HUES64 (cell line): ENCODE measurements around the gene TBC1D1.

Experiments used
- H3K27ac ChIP-seq: 2 replicates; pipeline ENCODE4 v1.7.0; 2013; ENCODE audit warnings: low read depth, low read length, inconsistent platforms
- H3K27me3 ChIP-seq: 2 replicates; pipeline ENCODE4 v1.6.1; 2013; ENCODE audit warnings: mild to moderate bottlenecking, low read length; ENCODE audit not compliant: insufficient read depth
- H3K36me3 ChIP-seq: 2 replicates; pipeline ENCODE4 v1.6.1; 2013; ENCODE audit warnings: mild to moderate bottlenecking, low read length; ENCODE audit not compliant: insufficient read depth
- H3K4me1 ChIP-seq: 2 replicates; pipeline ENCODE4 v1.6.1; 2013; ENCODE audit warnings: mild to moderate bottlenecking, low read length, moderate library complexity; ENCODE audit not compliant: insufficient read depth
- H3K4me3 ChIP-seq: 2 replicates; pipeline ENCODE4 v1.5.1; 2013; ENCODE audit warnings: mild to moderate bottlenecking, low read length, moderate library complexity
- H3K9ac ChIP-seq: 2 replicates; pipeline ENCODE4 v1.6.1; 2013; ENCODE audit warnings: mild to moderate bottlenecking, low read depth, low read length
- H3K9me3 ChIP-seq: 2 replicates; pipeline ENCODE4 v1.6.1; 2013; ENCODE audit warnings: low read depth, low read length; ENCODE audit not compliant: insufficient read depth
- WGBS: fragments of 150-250, 120-280 bp; methylation state at CpG from one replicate; pipeline ENCODE4 v1.1.7; 2013; ENCODE audit warnings: missing lambda C conversion rate; 5-methylcytosine and 5-hydroxymethylcytosine counted together

TBC1D1 gene

DNA sequence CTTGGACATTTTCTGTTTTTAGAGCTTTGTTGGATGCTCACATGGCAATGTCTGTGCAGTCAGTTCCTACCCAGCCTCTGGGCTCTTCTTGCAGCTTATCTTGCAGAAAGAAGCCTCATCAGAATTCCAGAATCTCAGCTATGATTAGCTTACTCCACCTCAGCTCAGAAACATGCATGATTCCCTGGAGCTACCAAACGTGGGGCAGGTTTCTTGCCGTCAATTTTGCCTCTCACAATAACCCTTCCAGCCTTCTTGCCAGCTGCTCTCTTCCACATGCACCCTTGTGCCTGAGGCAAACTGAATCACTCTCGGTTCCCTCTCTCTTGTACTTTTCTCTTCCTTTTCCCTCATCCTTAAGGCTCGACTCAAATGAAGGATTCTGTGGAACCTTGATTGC lies 210.7 kb downstream of the TBC1D1 start:
- H3K27me3 ChIP-seq, result no peaks in the 10 kb centered on the region
- peaks cover 52% of the 10 kb centered on the region for H3K36me3 ChIP-seq
- no peaks in the 10 kb centered on the region for H3K4me1 ChIP-seq
- no peak overlapping the region for H3K4me3 ChIP-seq
- 78% methylated on average over 4 of the region's 4 CpGs for WGBS
- no peak overlapping the region for H3K27ac ChIP-seq
- H3K9me3 ChIP-seq, result no peaks in the 10 kb centered on the region
- no peak overlapping the region for H3K9ac ChIP-seq

DNA sequence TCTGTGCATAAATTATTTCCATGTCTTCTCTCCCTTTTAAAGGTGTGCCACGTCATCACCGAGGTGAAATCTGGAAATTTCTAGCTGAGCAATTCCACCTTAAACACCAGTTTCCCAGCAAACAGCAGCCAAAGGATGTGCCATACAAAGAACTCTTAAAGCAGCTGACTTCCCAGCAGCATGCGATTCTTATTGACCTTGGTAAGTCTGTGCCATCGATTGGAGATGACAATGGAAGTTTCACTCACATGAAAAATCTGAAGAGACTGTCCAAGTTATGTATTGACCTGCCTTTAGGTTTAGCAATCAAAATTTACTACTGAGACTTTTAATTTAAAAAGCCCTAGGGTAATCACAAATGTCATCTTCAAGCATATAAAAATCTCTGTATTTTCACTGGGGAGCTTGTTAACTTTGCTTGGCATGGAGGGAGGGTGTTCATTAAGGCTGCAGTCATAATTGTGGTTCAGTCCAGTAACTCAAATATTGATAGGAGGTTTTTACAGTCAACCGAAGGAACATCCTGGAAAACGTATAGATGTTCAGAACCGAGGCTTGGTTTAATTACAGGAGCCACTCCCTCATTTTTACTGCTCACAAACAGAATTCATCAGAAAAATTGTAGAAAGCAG lies 212.2 kb downstream of the TBC1D1 start:
- H3K36me3 ChIP-seq, result peaks cover 57% of the 10 kb centered on the region
- H3K4me1 ChIP-seq, result no peaks in the 10 kb centered on the region
- no peak overlapping the region for H3K4me3 ChIP-seq
- no peaks in the 10 kb centered on the region for H3K9me3 ChIP-seq
- H3K9ac ChIP-seq, result no peak overlapping the region
- H3K27me3 ChIP-seq, result no peaks in the 10 kb centered on the region
- 97% methylated on average over 7 of the region's 7 CpGs for WGBS
- H3K27ac ChIP-seq, result no peak overlapping the region

DNA sequence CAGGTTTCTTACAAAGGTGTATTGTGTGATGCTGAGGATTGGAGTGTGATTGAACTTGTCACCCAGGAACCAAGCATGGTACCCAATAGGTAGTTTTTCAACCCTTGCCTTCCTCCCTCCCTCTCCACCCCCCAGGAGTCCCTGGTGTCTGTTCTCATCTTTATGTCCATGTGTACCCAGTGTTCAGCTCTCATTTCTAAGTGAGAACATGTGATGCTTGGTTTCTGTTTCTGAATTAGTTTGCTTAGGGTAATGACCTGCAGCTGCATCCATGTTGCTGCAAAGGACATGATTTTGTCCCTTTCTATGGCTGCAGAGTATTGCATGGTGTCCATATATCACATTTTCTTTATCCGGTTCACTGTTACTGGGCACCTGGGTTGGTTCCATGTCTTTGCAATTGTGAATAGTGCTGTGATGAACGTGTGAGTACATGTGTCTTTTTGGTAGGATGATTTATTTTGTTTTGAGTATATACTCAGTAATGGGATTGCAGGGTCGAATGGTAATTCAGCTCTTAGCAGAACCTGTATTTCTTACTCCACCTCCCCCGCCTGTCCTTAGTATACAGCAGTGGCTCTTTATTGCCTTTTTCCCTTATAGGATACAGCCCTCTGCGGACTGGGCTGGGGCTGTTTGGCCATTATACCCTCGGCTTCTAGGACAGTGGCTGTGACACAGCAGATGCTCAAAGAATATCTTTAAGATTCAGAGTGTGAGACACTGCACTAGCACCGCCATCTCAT lies 214.8 kb downstream of the TBC1D1 start:
- no peaks in the 10 kb centered on the region for H3K9me3 ChIP-seq

DNA sequence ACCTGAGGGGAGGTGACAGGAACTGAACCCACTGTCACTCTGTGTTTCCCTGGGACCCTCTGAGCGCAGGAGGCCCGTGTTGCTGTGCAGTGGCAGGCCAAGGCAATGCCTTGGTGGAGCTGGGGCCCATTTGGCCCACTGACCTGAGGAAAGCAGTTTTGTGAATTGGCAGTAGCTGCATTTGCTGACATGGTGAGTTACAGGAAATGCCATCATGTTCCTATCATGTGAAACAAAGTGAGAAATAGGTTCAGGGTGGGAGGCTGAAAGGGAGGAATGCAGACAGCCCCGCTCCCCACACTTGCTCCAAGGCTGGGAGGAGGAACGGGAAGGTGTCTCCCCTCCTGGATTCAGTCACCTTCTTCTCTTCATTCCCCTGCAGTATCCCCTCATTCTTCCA lies 215.4 kb downstream of the TBC1D1 start:
- Histone ChIP-seq H3K4me1 (peaks cover 7% of the 10 kb centered on the region; the same call in 1 of the 2 replicates), H3K4me3 (no peak overlapping the region), H3K27ac (no peak overlapping the region), H3K9me3 (no peaks in the 10 kb centered on the region), H3K27me3 (no peaks in the 10 kb centered on the region), H3K9ac (no peak overlapping the region), H3K36me3 (peaks cover 44% of the 10 kb centered on the region)
- WGBS, result 97% methylated on average over 4 of the region's 4 CpGs

More for the DNA sequence above, 214.8 kb downstream of the TBC1D1 start:
- Histone ChIP-seq H3K27ac (no peak overlapping the region), H3K4me1 (peaks cover 7% of the 10 kb centered on the region; the same call in 1 of the 2 replicates), H3K4me3 (no peak overlapping the region), H3K27me3 (no peaks in the 10 kb centered on the region), H3K36me3 (peaks cover 50% of the 10 kb centered on the region), H3K9ac (no peak overlapping the region)
- WGBS, result 91% methylated on average over 7 of the region's 7 CpGs

DNA sequence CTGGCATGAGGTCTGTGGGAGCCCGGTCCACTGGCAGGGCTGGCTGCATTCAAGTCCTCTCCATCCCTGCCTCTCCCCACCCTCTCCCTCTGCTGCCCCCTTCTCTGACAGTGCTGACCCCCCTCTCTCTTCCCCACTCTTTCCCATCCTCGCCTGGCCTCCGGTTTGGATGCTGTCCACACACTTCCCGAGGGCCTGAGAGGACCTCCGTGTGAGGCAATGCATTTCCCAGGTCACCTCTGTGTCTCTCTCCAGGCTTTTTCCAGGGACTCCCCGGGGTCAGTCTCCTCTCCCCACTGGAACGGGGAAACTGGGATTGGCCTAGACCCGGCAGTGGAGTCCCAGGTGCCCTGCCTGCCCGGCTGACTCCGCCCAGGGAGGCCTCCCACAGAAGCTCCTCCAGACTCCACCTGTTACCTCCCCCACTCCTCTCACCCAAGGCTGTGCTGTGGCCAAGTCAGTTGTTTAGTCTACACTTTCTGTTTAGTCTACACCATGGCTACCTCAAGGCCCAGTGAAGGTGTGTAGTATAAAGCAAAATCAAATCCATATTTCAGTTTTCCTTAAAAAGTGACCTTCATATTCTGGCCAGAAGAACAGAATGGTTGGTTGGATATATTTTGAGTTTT lies 216.1 kb downstream of the TBC1D1 start:
- Histone ChIP-seq H3K9ac (no peak overlapping the region), H3K27ac (no peak overlapping the region)
- WGBS, result 93% methylated on average over 10 of the region's 10 CpGs

DNA sequence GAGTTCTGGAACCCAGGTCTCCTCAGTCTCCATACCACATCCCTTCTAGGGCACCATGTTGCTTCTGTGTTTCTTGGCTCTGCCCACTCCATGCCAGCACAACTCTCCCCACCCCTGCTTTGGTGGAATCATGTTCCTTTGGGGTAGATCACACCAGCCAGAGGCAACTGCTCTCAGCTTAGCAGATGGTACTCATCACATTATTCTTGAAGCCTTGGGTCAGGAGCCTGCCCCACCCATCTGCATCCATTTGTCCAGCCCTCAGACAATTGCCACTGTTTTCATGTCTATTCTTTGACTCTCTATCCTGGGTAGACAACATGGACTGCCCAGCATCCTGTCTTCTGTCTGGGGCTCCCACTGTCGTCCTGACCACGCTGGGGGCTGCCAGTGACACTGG lies 216.9 kb downstream of the TBC1D1 start:
- 94% methylated on average over 2 of the region's 2 CpGs for WGBS
- Histone ChIP-seq H3K4me3 (no peak overlapping the region), H3K9me3 (no peaks in the 10 kb centered on the region), H3K9ac (no peak overlapping the region), H3K27ac (no peak overlapping the region), H3K4me1 (peaks cover 12% of the 10 kb centered on the region), H3K36me3 (peaks cover 35% of the 10 kb centered on the region), H3K27me3 (no peaks in the 10 kb centered on the region)

More for the DNA sequence above, 216.1 kb downstream of the TBC1D1 start:
- H3K27me3 ChIP-seq, result no peaks in the 10 kb centered on the region
- H3K4me3 ChIP-seq, result no peak overlapping the region
- H3K9me3 ChIP-seq, result no peaks in the 10 kb centered on the region
- H3K36me3 ChIP-seq, result peaks cover 42% of the 10 kb centered on the region
- H3K4me1 ChIP-seq, result peaks cover 7% of the 10 kb centered on the region; the same call in 1 of the 2 replicates

DNA sequence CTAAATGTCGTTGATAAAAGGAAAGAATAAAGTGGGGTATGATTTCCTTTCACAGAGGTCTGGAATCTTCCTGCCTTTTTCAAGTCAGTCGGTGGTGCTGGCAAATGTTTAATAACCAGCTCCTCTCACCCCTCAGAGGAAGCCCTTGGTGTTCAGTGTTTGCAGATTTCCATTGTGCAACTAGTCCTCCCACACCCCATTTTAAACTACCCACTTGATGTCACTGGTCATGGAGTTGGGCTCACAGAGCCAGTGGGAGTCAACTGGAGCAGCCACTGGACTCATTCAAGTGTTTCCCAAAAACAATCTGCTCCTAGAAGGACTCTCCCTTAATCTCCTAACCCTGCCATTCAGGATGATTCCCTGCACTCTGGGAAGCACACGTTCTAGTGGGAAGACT lies 218.5 kb downstream of the TBC1D1 start:
- H3K4me1 ChIP-seq, result peaks cover 28% of the 10 kb centered on the region
- peaks cover 26% of the 10 kb centered on the region for H3K36me3 ChIP-seq
- no peaks in the 10 kb centered on the region for H3K9me3 ChIP-seq
- H3K27me3 ChIP-seq, result no peaks in the 10 kb centered on the region
- WGBS, result 91% methylated on average over 3 of the region's 3 CpGs
- H3K27ac ChIP-seq, result no peak overlapping the region
- H3K4me3 ChIP-seq, result no peak overlapping the region
- H3K9ac ChIP-seq, result no peak overlapping the region

DNA sequence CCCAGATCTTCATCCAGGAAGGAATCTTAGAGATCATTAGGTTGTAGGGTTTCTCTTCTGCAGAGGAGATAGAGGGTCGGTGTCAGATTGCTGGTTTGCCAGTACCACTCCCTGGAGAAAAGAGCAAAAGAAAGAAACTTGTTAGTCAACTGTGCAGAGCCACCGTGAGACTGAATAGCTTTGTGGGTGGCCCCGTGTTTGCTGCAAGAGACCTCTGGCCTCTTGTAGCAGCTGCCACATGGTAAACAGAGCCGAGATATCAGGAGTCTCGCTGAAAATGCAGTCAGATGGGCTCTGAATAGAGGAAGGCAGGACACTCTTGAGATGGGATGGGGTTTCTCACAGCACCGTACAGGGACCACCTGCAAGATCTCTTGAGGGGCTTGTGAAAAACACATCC lies 219.0 kb downstream of the TBC1D1 start:
- 81% methylated on average over 6 of the region's 6 CpGs for WGBS
- Histone ChIP-seq H3K36me3 (peaks cover 26% of the 10 kb centered on the region), H3K27ac (no peak overlapping the region), H3K9me3 (no peaks in the 10 kb centered on the region), H3K4me3 (no peak overlapping the region), H3K9ac (no peak overlapping the region), H3K4me1 (peaks cover 33% of the 10 kb centered on the region), H3K27me3 (no peaks in the 10 kb centered on the region)

DNA sequence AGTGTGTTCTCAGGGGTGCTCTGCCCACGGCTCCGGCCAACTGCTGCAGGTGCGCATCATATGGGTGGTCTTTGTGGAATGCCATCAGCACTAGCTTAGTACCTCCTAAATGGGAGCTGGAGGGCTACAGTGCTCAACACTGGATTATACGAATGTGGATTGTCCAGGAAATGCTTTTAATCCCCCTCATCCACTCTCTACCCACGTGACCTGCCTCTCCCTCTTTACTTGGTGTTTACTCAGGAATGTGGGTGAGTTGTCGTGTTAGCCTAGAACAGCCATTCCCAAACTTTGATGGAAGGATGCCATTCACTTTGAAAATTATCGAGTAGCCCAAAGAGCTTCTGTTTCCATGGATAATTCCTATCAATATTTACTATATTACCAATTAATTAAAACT lies 220.1 kb downstream of the TBC1D1 start:
- Histone ChIP-seq H3K4me1 (peaks cover 36% of the 10 kb centered on the region), H3K36me3 (peaks cover 24% of the 10 kb centered on the region), H3K27ac (no peak overlapping the region), H3K4me3 (no peak overlapping the region), H3K9ac (no peak overlapping the region), H3K9me3 (no peaks in the 10 kb centered on the region), H3K27me3 (no peaks in the 10 kb centered on the region)
- 88% methylated on average over 6 of the region's 7 CpGs for WGBS

DNA sequence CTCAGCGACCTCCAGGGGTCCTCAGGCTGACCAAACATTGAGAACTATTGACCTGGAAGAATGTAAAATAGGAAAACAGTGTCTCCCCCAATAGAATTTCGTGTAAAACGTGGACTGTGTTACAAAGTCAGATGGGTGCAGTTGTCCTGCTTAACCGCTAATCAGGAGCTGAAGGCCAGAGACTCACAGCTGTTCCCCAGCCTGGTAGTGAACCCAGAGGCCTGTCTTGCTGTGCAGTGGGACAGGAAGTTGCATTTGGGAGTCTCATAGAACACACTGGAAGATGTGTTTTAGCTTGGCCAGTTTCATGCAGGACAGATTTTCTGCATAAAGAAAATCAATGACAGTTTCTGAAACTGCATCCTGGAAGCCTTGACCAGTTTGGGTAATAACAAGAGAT lies 220.8 kb downstream of the TBC1D1 start:
- Histone ChIP-seq H3K4me1 (peaks cover 36% of the 10 kb centered on the region), H3K9ac (no peak overlapping the region), H3K36me3 (peaks cover 30% of the 10 kb centered on the region), H3K27ac (no peak overlapping the region), H3K9me3 (no peaks in the 10 kb centered on the region), H3K4me3 (no peak overlapping the region), H3K27me3 (no peaks in the 10 kb centered on the region)
- 92% methylated on average over 4 of the region's 4 CpGs for WGBS

DNA sequence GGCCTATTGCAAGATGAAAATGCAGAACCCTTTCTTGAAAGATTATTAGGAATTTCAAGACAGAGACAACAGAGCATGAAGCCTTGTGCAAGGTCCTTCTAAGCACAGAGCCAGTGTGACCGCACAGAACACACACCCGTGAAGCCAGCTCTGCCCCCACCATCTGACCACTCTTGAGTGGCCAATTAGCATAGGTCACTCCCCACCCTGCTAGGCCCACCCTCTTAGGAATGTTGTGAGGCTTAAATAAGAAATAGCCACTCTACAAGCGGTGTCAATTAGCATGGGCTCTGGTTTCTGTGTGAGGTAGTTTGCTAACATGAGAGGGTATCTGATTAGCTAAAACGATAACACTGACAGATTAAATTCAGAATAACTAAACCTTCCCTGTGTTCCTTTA lies 222.2 kb downstream of the TBC1D1 start:
- no peaks in the 10 kb centered on the region for H3K9me3 ChIP-seq
- no peaks in the 10 kb centered on the region for H3K27me3 ChIP-seq
- H3K9ac ChIP-seq, result no peak overlapping the region
- H3K4me1 ChIP-seq, result peaks cover 36% of the 10 kb centered on the region
- peaks cover 36% of the 10 kb centered on the region for H3K36me3 ChIP-seq
- H3K4me3 ChIP-seq, result no peak overlapping the region
- no peak overlapping the region for H3K27ac ChIP-seq
- 77% methylated on average over 3 of the region's 4 CpGs for WGBS
